ENCODE results near the gene IFT43.

Gene IFT43

DNA sequence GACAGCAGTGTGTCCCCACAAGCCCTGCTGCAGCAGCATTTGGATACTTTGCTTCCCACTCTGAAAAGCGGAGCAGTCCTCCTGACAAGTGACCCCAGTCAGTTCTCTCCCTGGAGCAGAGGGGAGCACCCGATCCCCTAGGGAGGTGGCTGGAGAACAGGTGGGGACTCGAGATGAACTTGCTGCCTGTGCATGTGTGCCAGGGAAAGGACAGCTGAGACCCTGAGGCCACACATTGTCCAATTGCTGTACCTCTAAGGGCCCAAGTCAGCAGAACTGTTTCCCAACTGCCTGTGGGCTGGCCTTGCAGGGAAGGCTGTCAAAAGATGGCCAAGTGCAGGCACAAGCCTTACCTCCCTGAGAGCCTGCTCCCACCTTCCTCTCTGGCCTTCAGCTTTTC is 55.1 kb downstream of the IFT43 start:
- H3K9me3 ChIP-seq (ENCODE audit: control insufficient read depth in 1 of 2, low read length in 2 of 2), result no peaks in the 10 kb centered on the region
- H3K27me3 ChIP-seq (ENCODE audit: control insufficient read depth in 1 of 2, insufficient read depth in 2 of 2, low read length in 2 of 2), result no peaks in the 10 kb centered on the region
- H3K9ac ChIP-seq (ENCODE audit: low read depth in 1 of 2, low read length in 2 of 2), result no peak overlapping the region
- H3K4me1 ChIP-seq (ENCODE audit: control insufficient read depth in 1 of 2, insufficient read depth in 2 of 2, low read length in 2 of 2), result no peaks in the 10 kb centered on the region
- no peak overlapping the region for H3K27ac ChIP-seq (ENCODE audit: low read depth, low read length)
- peaks cover 5 to 13% of the 10 kb centered on the region in 2 donors for H3K36me3 ChIP-seq (ENCODE audit: control insufficient read depth in 1 of 2, insufficient read depth in 2 of 2, low read length in 2 of 2)
- H3K4me3 ChIP-seq (ENCODE audit: low read depth in 1 of 2, low read length in 2 of 2), result no peak overlapping the region

DNA sequence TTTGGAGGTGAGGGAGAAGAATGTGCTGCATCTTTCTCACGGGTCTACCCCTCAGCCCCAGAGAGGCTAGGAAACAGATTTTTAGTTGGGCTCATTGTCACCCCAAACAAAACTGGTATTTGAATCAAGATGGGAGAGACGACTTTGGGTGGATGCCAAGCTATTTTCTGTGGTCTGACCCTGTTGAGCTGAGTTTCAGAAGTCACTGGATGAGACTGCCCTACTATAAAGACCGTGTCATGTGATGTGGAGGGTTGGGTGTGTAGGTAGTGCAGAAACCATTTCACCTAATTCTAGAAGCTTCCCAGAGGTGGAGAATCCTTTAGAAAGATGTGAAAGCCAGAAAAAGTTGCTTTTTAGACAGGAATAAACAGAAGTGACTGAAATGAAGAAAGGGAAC is 60.2 kb downstream of the IFT43 start:
- Histone ChIP-seq H3K27me3 (ENCODE audit: control insufficient read depth in 1 of 2, insufficient read depth in 2 of 2, low read length in 2 of 2) (no peaks in the 10 kb centered on the region), H3K4me3 (ENCODE audit: low read depth in 1 of 2, low read length in 2 of 2) (no peak overlapping the region), H3K9me3 (ENCODE audit: control insufficient read depth in 1 of 2, low read length in 2 of 2) (no peaks in the 10 kb centered on the region)

DNA sequence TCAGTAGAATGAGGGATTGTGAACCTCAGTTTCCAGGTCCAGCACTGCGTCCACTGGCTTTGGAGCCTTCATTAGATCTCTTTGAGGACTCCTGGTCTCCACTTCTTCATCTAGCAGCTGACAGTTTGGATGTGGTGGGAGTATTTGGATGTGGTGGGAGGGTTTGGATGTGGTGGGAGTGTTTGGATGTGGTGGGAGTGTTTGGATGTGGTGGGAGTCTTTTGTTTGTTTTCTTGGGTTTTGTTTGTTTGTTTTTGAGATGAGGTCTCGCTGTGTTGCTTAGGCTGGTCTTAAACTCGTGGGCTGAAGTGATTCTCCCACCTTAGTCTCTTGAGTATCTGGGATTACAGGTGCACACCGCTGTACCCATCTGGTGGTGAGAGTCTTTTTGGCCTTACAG is 64.7 kb downstream of the IFT43 start:
- Histone ChIP-seq H3K27ac (ENCODE audit: low read depth, low read length) (no peak overlapping the region), H3K36me3 (ENCODE audit: control insufficient read depth in 1 of 2, insufficient read depth in 2 of 2, low read length in 2 of 2) (peaks cover 0 to 4% of the 10 kb centered on the region in 2 donors), H3K9me3 (ENCODE audit: control insufficient read depth in 1 of 2, low read length in 2 of 2) (no peaks in the 10 kb centered on the region), H3K27me3 (ENCODE audit: control insufficient read depth in 1 of 2, insufficient read depth in 2 of 2, low read length in 2 of 2) (no peaks in the 10 kb centered on the region), H3K4me1 (ENCODE audit: control insufficient read depth in 1 of 2, insufficient read depth in 2 of 2, low read length in 2 of 2) (no peaks in the 10 kb centered on the region), H3K9ac (ENCODE audit: low read depth in 1 of 2, low read length in 2 of 2) (no peak overlapping the region), H3K4me3 (ENCODE audit: low read depth in 1 of 2, low read length in 2 of 2) (no peak overlapping the region)

More for the DNA sequence above, 60.2 kb downstream of the IFT43 start:
- H3K36me3 ChIP-seq (ENCODE audit: control insufficient read depth in 1 of 2, insufficient read depth in 2 of 2, low read length in 2 of 2), result peaks cover 5 to 9% of the 10 kb centered on the region in 2 donors
- no peak overlapping the region for H3K27ac ChIP-seq (ENCODE audit: low read depth, low read length)
- no peak overlapping the region for H3K9ac ChIP-seq (ENCODE audit: low read depth in 1 of 2, low read length in 2 of 2)
- no peaks in the 10 kb centered on the region for H3K4me1 ChIP-seq (ENCODE audit: control insufficient read depth in 1 of 2, insufficient read depth in 2 of 2, low read length in 2 of 2)

DNA sequence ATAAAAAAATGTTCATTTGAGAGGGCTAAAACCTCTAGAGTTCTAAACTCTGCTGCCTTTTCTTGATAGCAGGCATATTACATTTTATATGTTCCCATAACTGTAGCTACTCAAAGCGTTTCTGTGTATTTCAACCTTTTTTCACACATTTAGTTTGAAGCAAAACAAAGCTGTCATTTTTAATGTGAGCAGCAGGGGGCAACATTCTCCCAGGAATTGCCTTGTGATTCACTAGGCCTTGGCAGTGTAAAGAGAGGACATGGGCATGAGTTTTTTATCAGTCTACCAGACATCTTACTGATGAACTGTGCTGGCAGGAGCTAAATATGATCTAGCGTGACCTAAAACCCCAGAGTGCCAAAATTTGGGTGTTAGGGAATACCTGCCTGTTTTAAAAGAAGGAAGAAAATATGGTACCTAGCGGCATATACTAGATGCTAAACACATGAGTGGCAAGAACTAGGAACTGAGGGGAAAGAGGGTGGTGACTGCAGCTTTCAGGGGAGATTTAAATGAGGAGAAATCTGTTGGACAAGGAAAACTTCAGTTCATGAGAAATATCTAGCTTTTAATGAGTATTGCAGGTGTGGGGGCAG is 65.3 kb downstream of the IFT43 start:
- H3K36me3 ChIP-seq (ENCODE audit: control insufficient read depth in 1 of 2, insufficient read depth in 2 of 2, low read length in 2 of 2), result peaks cover 0 to 4% of the 10 kb centered on the region in 2 donors
- no peaks in the 10 kb centered on the region for H3K4me1 ChIP-seq (ENCODE audit: control insufficient read depth in 1 of 2, insufficient read depth in 2 of 2, low read length in 2 of 2)
- H3K4me3 ChIP-seq (ENCODE audit: low read depth in 1 of 2, low read length in 2 of 2), result no peak overlapping the region
- H3K27ac ChIP-seq (ENCODE audit: low read depth, low read length), result no peak overlapping the region
- H3K9me3 ChIP-seq (ENCODE audit: control insufficient read depth in 1 of 2, low read length in 2 of 2), result no peaks in the 10 kb centered on the region
- H3K9ac ChIP-seq (ENCODE audit: low read depth in 1 of 2, low read length in 2 of 2), result no peak overlapping the region
- no peaks in the 10 kb centered on the region for H3K27me3 ChIP-seq (ENCODE audit: control insufficient read depth in 1 of 2, insufficient read depth in 2 of 2, low read length in 2 of 2)

DNA sequence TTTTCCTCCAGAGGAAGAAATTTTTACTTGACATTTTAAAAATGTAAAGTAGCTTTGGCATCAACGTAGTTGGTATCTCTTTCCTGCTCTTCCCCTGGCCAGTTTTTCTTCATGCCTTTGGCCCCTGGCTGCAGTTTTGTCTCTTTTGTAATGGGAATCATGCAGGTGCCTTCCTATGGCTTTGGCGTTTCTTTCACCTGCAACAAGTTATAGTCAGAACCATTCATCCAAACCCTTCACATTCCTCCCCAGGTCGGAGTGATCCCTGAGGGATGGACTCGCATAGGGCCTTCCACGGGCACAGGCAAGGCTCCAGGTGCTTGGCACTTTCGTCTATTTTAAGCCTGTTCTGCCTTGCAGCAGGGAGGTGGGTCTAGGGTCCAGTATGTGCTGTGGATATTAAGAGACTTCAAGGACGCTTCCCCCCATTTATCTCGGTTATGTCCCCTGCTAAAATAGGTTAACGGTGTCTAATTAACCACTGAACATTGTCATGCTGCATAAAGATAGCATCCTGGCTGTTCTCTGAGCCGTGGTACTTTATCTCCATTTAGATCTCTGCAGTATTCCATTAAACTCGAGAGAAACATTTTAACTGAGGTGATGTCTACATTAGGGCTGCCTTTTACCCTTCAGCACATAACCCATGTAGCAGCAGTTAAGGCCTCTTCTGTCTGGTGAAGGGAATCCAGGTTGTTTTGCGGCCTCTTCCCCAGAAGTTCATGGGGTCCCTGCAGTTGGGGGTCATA is 66.3 kb downstream of the IFT43 start:
- no peak overlapping the region for H3K9ac ChIP-seq (ENCODE audit: low read depth in 1 of 2, low read length in 2 of 2)
- no peak overlapping the region for H3K4me3 ChIP-seq (ENCODE audit: low read depth in 1 of 2, low read length in 2 of 2)
- H3K27me3 ChIP-seq (ENCODE audit: control insufficient read depth in 1 of 2, insufficient read depth in 2 of 2, low read length in 2 of 2), result no peaks in the 10 kb centered on the region
- no peaks in the 10 kb centered on the region for H3K36me3 ChIP-seq (ENCODE audit: control insufficient read depth in 1 of 2, insufficient read depth in 2 of 2, low read length in 2 of 2)
- H3K27ac ChIP-seq (ENCODE audit: low read depth, low read length), result no peak overlapping the region
- no peaks in the 10 kb centered on the region for H3K9me3 ChIP-seq (ENCODE audit: control insufficient read depth in 1 of 2, low read length in 2 of 2)
- H3K4me1 ChIP-seq (ENCODE audit: control insufficient read depth in 1 of 2, insufficient read depth in 2 of 2, low read length in 2 of 2), result no peaks in the 10 kb centered on the region

DNA sequence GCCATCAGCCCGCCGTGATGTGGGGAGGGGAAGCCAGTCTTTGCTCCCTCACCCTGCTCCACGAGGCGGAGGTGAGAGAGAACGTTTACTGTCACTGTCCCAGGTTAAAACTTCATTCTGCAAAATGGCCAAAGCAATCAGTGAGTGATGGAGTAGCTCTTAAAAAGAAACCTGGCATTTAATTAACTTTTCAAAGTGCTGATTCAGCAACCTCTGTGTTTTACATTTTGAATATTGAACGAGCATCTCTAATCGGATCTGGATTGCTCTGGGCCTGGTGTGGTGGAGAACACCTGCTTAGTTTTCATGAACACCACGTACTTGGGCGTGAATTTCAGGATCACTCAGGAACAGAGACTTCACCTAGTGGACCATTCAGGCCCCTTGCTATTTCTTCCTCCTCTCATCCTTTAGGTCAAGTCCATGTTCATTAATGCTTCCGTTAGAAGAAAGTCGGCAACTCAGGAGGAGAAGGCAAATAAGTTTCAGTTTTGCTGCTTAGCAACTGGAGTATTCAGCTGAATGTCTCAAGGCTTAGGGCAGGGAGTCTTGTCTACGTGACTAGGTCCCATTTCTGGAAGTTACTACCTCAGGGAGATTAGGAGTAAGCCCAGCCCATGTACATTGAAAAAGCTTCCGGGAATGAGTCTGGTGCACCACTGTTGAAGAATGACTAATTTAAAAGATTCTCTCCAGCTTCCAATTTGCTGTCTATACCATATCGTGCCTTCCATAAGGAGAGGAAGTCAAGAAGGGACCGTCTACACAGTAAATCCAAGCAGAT is 68.2 kb downstream of the IFT43 start:
- Histone ChIP-seq H3K4me3 (ENCODE audit: low read depth in 1 of 2, low read length in 2 of 2) (no peak overlapping the region), H3K9me3 (ENCODE audit: control insufficient read depth in 1 of 2, low read length in 2 of 2) (no peaks in the 10 kb centered on the region), H3K27ac (ENCODE audit: low read depth, low read length) (no peak overlapping the region), H3K4me1 (ENCODE audit: control insufficient read depth in 1 of 2, insufficient read depth in 2 of 2, low read length in 2 of 2) (no peaks in the 10 kb centered on the region), H3K36me3 (ENCODE audit: control insufficient read depth in 1 of 2, insufficient read depth in 2 of 2, low read length in 2 of 2) (no peaks in the 10 kb centered on the region), H3K9ac (ENCODE audit: low read depth in 1 of 2, low read length in 2 of 2) (no peak overlapping the region), H3K27me3 (ENCODE audit: control insufficient read depth in 1 of 2, insufficient read depth in 2 of 2, low read length in 2 of 2) (no peaks in the 10 kb centered on the region)

DNA sequence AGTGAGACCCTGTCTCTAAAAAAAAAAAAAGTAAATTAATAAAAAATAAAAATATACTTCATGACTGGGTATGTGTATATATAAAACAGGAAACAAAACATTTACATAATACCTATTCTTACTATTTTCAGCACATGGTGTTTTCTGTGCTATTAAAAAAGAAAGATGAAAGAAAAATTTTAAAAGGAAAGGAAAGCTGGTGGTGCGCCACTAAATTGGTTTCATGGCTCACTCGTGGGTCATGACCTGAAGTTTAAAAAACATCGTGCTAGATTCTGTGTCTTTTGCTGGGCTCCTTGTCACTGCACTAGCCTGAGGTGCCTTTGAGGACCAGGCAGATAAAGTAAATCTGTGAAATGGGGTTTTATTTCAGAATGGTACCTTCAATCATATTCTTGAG is 69.8 kb downstream of the IFT43 start:
- Histone ChIP-seq H3K36me3 (ENCODE audit: control insufficient read depth in 1 of 2, insufficient read depth in 2 of 2, low read length in 2 of 2) (peaks cover 0 to 10% of the 10 kb centered on the region in 2 donors), H3K4me3 (ENCODE audit: low read depth in 1 of 2, low read length in 2 of 2) (no peak overlapping the region), H3K4me1 (ENCODE audit: control insufficient read depth in 1 of 2, insufficient read depth in 2 of 2, low read length in 2 of 2) (no peaks in the 10 kb centered on the region), H3K9me3 (ENCODE audit: control insufficient read depth in 1 of 2, low read length in 2 of 2) (no peaks in the 10 kb centered on the region), H3K9ac (ENCODE audit: low read depth in 1 of 2, low read length in 2 of 2) (no peak overlapping the region), H3K27me3 (ENCODE audit: control insufficient read depth in 1 of 2, insufficient read depth in 2 of 2, low read length in 2 of 2) (no peaks in the 10 kb centered on the region), H3K27ac (ENCODE audit: low read depth, low read length) (no peak overlapping the region)

DNA sequence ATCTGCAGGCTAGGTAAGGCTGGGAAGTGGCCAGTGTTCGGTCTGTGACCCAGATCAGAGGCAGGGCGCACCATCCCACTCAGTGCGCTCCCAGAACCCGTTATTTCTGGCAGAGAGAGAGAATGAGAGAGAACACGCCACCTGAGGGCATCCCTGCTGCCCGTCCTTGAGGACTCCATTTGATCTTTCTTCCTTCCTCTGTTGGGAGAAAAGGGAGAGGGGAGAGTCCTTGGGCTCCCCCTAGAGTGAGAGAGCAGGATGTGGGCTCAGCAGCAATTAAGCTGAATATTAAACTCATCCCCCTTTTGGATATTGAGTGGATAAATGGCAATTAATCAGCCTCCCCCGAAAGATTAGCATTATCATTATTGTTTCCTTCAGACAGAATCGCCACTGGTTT is 70.6 kb downstream of the IFT43 start:
- Histone ChIP-seq H3K4me3 (ENCODE audit: low read depth in 1 of 2, low read length in 2 of 2) (no peak overlapping the region), H3K27ac (ENCODE audit: low read depth, low read length) (no peak overlapping the region), H3K9me3 (ENCODE audit: control insufficient read depth in 1 of 2, low read length in 2 of 2) (no peaks in the 10 kb centered on the region), H3K4me1 (ENCODE audit: control insufficient read depth in 1 of 2, insufficient read depth in 2 of 2, low read length in 2 of 2) (no peaks in the 10 kb centered on the region), H3K36me3 (ENCODE audit: control insufficient read depth in 1 of 2, insufficient read depth in 2 of 2, low read length in 2 of 2) (peaks cover 0 to 13% of the 10 kb centered on the region in 2 donors), H3K9ac (ENCODE audit: low read depth in 1 of 2, low read length in 2 of 2) (no peak overlapping the region), H3K27me3 (ENCODE audit: control insufficient read depth in 1 of 2, insufficient read depth in 2 of 2, low read length in 2 of 2) (no peaks in the 10 kb centered on the region)

DNA sequence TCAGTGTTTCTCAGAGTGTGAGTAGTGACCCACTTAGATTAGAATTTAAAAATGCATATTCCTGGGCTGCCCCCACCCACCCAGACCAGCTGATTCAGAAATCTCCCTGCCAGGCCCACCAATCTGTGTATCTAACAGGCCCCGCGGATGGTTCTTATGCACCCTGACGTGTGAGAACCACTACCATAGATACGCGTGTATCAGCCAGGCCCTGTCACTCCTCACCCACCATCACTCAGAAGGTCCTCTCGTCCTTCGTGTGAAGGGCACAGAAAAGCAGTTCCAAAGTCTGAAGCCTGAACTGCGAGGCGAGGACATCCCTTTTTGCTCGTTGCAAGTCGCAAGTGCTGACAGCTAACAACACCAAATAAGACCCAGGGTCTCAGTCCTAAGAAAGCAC is 72.4 kb downstream of the IFT43 start:
- H3K36me3 ChIP-seq (ENCODE audit: control insufficient read depth in 1 of 2, insufficient read depth in 2 of 2, low read length in 2 of 2), result peaks cover 0 to 13% of the 10 kb centered on the region in 2 donors
- no peak overlapping the region for H3K9ac ChIP-seq (ENCODE audit: low read depth in 1 of 2, low read length in 2 of 2)

DNA sequence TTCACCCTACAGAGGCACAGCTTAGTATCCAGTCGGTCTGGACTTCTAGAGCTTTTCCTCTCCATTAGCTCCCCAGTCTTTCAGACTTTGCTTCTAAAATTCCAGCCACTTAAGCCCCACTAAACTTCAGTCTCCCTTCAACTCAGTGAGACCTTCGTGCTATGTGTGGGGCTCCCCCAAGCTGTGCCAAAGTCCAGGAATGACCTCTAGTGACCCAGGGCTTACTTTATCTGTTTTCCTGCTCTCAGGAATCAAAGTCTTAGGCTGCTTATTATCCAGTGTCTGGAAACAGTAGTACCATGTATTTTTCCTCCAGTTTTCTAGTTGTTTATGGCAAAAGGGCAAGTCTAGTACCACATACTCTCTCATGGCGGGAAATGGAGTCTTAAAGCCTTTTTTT is 77.8 kb downstream of the IFT43 start:
- H3K9ac ChIP-seq (ENCODE audit: low read depth in 1 of 2, low read length in 2 of 2), result no peak overlapping the region
- H3K4me1 ChIP-seq (ENCODE audit: control insufficient read depth in 1 of 2, insufficient read depth in 2 of 2, low read length in 2 of 2), result no peaks in the 10 kb centered on the region
- H3K4me3 ChIP-seq (ENCODE audit: low read depth in 1 of 2, low read length in 2 of 2), result no peak overlapping the region
- peaks cover 0 to 40% of the 10 kb centered on the region in 2 donors for H3K36me3 ChIP-seq (ENCODE audit: control insufficient read depth in 1 of 2, insufficient read depth in 2 of 2, low read length in 2 of 2)
- no peaks in the 10 kb centered on the region for H3K27me3 ChIP-seq (ENCODE audit: control insufficient read depth in 1 of 2, insufficient read depth in 2 of 2, low read length in 2 of 2)
- peaks cover 0 to 4% of the 10 kb centered on the region in 2 donors for H3K9me3 ChIP-seq (ENCODE audit: control insufficient read depth in 1 of 2, low read length in 2 of 2)
- H3K27ac ChIP-seq (ENCODE audit: low read depth, low read length), result no peak overlapping the region

More for the DNA sequence above, 72.4 kb downstream of the IFT43 start:
- Histone ChIP-seq H3K4me1 (ENCODE audit: control insufficient read depth in 1 of 2, insufficient read depth in 2 of 2, low read length in 2 of 2) (no peaks in the 10 kb centered on the region), H3K9me3 (ENCODE audit: control insufficient read depth in 1 of 2, low read length in 2 of 2) (no peaks in the 10 kb centered on the region), H3K27me3 (ENCODE audit: control insufficient read depth in 1 of 2, insufficient read depth in 2 of 2, low read length in 2 of 2) (no peaks in the 10 kb centered on the region), H3K27ac (ENCODE audit: low read depth, low read length) (no peak overlapping the region), H3K4me3 (ENCODE audit: low read depth in 1 of 2, low read length in 2 of 2) (no peak overlapping the region)
